SHP77 treated with DMSO at 0.1 percent for 48 hours (cell line): ENCODE data around the gene SCGB1D4.
"Not testable (repeated sequence)": the region's sequence is repeated elsewhere in the genome, so short reads cannot be mapped to it uniquely, and the experiment has no call there.

ENCODE experiments used
- DNase-seq: peaks from one replicate; lab custom pipeline; 2025; lab: John Stamatoyannopoulos, UW

SCGB1D4 gene, protein sequence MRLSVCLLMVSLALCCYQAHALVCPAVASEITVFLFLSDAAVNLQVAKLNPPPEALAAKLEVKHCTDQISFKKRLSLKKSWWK

DNA sequence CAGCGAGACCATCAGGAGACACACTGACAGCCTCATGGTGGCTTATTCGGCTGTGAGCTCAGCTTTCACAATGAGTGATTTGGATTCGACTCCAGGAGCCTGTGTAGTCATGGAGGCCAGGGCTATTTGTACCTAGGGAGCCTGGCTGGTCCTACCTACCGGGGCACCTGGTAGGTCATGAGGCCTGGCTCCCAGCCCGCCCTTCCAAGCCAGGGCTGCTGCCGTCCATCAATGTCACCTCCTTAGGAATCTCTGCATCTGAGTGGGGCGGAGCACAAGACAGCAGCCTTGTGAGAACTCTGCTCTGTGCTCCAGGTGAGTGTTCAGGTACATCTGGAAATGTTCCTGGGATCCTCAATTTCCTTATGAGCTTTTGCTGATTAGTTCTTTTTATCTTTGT lies at the start of gene SCGB1D4:
TSS of gene SCGB1D4 (minus strand) at position 101 of the 400 bp plus-strand sequence. CDS start at position 36, 65 bp downstream.
- DNase-seq = no peak

DNA sequence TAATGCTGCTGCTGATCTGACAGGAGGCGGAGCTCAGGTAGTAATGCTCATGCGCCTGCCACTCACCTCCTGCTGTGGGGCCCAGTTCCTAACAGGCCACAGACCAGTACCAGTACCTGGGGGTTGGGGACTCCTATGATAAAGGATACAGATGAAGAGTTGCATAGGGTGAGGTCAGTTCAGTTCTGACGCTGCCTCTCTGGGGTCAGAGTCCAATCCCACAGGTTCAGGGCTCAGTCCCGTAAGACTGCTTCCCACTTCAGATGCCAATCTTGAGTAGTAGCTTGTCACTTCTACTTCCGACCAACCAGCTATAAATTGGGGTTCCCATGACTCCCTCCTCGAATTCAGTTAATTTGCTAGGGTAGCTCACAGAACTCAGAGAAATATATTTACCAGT lies 47.0 kb upstream of the SCGB1D4 start:
- DNase-seq = no peak

DNA sequence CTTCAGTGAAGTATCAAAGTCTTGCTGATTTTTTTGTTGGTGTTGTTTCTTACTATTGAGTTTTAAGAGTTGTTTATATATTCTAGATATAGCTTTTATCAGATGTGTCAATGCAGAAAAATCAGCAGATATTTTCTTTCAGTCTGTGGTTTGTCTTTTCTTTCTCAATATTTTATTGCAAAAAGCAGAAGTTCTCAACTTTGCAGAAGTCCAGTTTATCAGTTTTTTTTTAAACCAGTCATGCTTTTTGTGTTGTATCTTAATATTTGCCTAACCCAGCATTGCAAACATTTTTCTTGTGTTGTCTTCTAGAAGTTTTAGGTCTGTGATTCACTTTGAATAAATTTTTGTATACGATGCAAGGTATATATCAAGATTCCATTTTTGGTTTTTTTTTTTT lies 45.3 kb upstream of the SCGB1D4 start:
- DNase-seq = no peak

DNA sequence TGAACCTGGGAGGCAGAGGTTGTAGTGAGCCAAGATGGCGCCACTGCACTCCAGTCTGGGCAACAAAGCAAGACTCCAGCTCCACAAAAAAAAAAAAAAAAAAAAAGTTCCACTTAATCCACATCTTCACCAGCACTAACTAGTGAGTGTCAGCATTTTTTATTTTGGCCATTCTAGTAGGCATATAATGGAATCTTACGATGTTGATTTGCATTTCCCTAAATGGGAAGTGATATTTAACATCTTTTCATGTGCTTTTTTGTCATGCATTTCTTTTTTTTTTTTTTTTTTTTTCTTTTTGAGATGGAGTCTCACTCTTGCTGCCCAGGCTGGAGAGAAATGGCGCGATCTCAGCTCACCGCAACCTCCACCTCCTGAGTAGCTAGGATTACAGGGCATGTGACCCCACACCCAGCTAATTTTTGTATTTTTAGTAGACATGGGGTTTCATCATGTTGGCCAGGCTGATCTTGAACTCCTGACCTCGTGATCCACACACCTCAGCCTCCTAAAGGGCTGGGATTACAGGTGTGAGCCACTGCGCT lies 44.8 kb upstream of the SCGB1D4 start:
- DNase-seq = not testable (repeated sequence)

DNA sequence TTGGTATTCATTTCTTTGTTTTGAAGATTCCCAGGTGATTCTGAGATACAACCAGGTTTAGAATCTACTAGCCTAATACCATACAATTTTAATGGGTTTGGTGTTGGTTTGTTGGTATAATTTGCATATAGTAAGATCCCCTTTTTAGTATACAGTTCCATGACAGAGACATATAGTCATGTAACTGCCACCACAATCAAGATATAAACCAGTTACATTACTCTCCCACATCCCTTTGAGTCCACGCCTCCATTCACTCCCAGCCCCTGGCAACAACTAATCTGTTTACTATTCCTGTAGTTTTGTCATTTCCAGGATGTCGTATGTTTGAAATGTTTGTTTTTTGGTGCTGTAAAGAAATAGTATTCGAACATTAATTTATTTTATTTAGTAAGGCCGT lies 42.7 kb upstream of the SCGB1D4 start:
- no peak for DNase-seq

DNA sequence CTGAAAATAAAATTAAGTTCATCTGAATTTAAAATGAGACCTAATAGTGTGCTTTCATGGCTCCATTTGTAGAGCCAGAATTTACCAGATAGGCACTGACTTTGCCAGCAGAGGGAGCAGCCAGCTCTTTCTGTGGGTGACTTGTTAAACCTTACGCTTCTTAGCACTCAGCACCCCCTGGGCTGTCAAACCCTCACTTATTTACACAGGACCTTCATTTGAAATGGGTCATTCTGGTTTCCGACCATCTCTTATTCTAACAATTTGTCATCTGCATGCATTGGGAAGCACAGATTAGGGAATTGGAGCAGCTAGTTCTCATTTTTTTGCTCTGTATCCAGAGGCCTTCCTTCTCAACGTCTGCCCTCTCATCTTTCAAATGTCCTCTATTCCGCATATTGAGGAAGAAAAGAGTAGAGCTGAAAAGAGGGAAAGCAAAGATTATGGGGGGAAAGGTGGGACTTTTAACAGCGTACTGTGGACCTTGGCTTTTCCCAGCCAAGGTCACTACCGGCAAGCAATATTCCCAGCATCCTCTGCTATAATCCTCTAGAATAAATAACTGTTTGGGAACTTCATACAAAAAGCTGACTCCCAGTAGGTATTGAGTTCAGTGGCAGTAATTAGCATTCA lies 41.5 kb upstream of the SCGB1D4 start:
- no peak for DNase-seq

DNA sequence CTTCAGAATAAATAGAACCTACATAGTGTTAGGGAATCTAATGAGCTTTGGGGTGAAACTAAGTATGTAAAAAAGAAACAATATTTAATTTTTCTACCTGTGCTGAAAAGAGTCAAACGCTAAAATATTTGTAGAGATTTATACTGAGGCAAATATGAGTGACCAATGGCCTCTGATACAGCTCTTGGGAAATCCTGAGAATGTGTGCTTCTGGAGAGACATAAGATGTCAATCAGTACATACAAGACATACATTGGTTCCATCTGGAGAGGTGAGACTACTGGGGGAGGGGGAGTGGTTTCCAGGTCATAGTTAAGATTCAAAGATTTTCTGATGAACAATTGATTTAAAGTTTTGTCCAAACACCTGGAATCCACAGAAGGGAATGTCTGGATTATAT lies 39.3 kb upstream of the SCGB1D4 start:
- no peak for DNase-seq

DNA sequence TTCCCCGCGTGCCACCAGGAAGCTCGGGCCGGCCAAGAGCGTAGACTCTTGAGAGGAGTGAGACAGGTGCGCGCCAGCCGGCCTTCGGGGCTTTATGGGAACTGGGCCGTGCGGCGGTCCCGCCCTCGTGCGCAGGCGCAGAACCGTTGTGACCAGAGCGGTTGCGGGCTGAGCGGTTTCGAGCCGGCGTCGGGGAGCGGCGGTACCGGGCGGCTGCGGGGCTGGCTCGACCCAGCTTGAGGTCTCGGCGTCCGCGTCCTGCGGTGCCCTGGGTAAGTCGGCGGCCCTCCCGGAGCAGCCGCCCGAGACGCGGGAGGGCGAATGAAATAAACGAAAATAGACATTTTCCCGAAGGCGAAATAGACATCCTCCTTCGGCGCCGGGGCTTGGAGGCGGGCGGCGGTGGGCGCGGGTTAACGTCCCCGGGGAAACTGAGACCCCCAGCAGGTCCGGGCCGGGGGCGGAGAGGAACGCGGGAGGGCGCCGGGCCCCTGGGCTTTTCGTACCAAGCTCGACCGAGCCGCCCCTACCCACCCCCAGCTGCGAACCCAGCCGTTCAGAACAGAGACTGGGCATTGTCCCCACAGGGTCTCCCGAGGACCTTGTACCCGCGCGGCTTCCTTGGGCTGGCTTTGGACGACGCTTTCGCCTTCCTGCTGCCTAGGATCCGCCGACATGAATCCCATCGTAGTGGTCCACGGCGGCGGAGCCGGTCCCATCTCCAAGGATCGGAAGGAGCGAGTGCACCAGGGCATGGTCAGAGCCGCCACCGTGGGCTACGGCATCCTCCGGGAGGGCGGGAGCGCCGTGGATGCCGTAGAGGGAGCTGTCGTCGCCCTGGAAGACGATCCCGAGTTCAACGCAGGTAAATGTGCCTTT lies 38.7 kb upstream of the SCGB1D4 start, which contains the start of gene ASRGL1:
TSS of gene ASRGL1 (plus strand) at position 146 of the 879 bp plus-strand sequence. CDS start at position 676, 530 bp downstream.
- DNase-seq = peak; percentile 70

DNA sequence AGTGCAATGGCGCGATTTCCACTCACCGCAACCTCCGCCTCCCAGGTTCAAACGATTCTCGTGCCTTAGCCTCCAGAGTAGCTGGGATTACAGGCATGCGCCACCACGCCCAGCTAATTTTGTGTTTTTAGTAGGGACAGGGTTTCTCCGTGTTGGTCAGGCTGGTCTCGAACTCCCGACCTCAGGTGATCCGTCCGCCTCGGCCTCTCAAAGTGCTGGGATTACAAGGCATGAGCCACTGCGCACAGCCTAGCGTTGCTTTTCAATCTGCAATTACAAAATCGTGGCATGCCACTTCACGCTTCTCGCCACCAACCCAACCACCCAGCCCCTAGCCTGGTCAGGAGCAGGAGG lies 38.1 kb upstream of the SCGB1D4 start:
- not testable (repeated sequence) for DNase-seq

DNA sequence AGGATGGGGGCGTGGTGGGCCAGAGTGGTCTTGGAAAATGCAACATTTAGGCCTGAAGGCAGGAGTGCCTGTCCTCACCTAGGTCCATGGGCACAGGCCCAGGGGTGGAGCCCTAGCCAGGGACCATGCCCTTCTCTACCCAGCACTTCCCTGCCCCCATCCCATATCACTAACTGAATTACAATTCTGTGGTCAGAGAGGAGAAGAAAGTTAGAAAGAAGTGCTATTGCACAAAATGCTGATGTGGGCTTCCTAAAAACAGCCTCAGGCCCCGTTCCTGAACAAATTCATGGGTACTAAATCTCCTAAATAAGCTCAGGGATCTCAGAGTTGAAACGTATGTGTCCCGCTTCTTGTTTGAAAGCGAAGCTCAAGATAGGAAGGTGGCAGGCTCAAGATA lies 34.9 kb upstream of the SCGB1D4 start:
- DNase-seq = no peak

DNA sequence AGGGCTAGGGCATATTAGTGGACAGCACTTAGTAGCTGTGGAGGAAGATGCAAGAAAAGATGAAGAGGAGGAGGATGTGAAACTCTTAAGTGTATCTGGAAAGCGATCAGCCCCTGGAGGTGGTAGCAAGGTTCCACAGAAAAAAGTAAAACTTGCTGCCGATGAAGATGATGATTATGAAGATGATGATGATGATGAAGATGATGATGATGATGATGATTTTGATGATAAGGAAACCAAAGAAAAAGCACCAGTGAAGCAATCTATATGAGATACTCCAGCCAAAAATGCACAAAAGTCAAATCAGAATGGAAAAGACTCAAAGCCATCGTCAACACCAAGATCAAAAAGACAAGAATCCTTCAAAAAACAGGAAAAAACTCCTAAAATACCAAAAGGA lies 32.4 kb upstream of the SCGB1D4 start:
- not testable (repeated sequence) for DNase-seq

DNA sequence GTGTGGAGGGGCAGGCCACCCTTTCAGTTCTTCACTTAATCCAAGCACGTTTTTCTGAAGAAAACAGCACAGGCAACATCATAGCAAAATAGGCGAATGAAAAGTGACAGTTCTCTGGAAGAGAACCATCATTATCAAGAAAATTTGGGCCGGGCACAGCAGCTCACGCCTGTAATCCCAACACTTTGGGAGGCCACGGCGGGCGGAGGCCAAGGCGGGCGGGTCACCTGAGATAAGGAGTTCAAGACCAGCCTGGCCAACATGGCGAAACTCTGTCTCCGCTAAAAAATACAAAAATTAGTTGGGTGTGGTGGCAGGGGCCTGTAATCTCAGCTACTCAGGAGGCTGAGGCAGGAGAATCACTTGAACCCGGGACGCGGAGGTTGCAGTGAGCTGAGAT lies 28.7 kb upstream of the SCGB1D4 start:
- DNase-seq = not testable (repeated sequence)

DNA sequence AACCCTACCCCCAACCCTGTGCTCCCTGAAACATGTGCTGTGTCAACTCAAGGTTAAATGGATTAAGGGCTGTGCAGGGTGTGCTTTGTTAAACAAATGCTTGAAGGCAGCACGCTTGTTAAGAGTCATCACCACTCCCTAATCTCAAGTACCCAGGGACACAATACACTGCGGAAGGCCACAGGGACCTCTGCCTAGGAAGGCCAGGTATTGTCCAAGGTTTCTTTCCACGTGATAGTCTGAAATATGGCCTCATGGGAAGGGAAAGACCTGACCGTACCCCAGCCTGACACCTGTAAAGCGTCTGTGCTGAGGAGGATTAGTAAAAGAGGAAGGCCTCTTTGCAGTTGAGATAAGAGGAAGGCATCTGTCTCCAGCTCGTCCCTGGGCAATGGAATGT lies 27.8 kb upstream of the SCGB1D4 start:
- not testable (repeated sequence) for DNase-seq

DNA sequence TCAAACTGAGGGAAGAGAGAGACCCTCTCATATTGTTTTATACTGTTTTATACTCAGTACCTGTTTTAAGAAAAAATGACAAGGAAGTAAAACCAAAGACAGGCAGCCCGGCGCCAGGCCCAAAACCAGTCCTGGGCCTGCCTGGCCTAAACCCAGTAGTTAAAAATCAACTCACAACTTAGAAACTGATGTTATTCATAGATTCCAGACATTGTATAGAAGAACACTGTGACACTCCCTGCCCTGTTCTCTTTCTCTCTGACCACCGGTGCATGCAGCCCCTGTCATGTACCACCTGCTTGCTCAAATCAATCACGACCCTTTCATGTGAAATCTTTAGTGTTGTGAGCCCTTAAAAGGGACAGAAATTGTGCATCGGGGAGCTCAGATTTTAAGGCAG lies 26.9 kb upstream of the SCGB1D4 start:
- not testable (repeated sequence) for DNase-seq

DNA sequence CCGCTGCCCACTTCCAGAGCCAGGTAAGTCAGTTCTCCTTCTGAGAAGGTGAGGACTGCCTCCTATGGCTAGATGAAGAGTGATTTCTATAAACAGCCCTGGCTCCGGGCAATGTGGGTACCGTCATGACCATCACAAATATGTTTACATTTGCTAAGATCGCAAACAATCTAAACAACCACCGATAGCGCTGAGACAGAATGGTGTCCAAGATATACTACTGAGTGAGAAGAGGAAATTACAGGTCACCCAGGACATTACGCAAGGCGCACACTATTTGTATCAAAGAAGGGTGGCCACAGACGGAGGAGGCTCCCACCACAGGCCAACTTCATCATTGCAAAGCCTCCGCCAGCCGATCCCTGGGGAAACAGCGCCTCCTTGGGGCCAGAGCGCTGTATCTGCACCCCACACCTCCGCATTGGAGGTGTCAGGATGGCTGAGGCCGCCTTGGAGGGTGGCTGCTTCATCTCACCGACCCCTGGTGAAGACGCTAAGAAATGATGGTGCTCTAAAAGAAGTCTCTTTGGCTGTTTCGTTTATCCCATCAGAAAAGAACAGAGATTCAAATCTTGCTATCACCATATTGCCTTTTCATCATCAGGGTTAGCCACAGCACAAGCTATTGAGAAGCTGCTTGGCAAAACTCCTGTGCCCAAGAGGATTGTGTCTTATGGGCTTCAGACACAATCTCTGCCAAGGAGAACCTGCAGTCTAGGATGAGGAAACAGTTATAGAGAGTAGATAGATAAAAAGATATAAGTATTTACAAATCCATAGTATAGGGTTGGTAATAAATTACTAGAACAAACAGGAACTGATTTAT lies 26.1 kb upstream of the SCGB1D4 start:
- DNase-seq = peak; percentile 44

DNA sequence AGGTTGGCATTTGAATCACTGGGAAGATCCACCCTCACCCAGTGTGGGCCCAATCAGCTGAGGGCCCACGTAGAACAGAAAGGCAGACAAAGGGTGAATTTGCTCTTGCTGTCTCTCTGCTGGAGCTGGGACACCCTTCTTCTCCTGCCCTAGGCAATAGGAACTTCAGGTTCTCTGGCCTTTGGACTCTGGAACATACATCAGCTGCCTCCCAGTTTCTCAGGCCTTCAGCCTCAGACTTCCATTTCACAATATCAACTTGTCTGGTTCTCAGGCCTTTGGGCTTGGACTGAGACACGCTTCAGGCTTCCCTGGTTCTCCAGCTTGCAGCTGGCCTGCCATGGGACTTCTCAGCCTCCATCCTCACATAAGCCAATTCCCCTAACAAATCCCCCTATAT lies 23.6 kb upstream of the SCGB1D4 start:
- DNase-seq = no peak

DNA sequence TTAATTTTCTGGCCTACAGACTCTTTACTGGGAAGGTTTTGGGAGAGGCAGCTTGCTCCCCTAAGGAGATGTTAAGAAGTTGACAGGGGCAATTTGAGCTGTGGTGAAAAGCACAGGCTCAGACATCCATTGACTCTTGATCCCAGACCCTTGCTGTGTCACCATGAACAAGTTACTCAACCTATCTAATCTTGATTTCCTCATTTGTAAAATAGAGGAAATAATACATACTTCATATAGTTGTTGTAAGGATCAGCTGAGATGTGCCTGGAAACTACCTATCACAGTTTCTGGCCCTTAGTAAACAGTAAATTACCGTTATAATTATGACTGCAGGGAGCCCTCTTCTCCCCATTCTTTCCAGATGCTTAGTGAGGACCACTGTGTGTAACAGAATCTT lies 16.6 kb upstream of the SCGB1D4 start:
- no peak for DNase-seq

DNA sequence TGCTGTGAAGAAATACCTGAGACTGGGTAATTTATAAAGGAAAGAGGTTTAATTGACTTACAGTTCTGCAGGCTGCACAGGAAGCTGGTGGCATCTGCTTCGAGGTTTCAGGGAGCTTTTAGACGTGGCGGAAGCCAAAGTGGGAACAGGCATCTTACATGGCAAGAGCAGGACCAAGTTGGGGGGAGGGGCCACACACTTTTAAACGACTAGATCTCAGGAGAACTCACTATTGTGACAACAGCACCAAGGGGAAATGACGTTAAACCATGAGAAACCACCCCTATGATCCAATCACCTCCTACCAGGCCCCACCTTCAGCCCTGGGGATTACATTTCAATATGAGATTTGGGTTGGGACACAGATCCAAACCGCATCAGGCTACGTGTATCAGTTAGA lies 11.1 kb upstream of the SCGB1D4 start:
- no peak for DNase-seq

DNA sequence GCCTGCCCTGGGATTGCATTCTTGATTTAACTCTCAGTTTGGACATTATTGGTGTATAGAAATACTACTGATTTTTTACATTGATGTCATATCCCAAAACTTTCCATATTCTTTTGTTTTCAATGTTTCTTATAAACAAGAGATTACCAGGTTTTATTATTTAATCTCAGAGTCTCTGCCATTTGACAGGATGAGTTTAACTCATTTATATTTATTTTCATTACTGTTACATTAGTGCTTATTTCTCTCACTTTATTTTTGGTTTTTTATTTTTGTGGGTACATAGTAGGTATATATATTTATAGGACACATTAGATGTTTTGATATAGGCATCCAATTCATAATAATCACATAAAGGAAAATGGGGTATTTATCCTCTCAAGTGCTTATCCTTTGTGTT lies 9.1 kb upstream of the SCGB1D4 start:
- no peak for DNase-seq

DNA sequence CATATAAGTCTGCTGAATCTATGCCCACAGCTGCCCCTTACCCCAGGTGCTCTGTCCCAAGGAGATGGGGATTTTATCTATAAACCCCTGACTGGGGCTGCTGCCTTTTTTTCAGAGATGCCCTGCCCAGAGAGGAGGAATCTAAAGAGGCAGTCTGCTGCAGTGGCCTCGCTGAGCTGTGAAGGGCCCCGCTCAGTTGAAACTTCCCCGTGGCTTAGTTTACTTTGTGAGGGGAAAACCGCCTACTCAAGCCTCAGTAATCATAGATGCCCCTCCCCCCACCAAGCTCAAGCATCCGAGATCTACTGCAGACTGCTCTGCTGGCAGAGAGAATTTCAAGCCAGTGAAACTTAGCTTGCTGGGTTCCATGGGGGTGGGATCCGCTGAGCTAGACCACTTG lies 7.4 kb upstream of the SCGB1D4 start:
- no peak for DNase-seq

DNA sequence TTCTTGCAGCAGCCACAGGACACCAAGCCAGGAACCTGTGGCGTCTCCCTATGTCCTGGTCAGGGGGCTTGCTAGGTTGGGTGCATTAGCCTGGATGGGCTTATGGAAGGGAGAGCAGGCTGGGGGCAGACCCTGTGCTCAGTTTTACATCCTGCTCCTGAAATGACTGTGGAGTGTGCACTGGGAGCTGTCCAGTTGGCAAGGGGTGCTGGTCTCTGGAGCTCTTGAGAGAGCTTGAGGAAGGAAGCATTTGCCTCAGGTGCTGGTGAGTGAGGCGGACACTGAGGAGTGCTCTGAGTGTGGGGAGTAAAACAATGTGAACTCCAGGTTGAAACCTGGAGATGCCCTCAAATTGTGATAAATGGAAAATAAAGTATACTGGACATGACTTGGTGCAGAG lies 3.4 kb downstream of the SCGB1D4 start:
- DNase-seq = no peak

DNA sequence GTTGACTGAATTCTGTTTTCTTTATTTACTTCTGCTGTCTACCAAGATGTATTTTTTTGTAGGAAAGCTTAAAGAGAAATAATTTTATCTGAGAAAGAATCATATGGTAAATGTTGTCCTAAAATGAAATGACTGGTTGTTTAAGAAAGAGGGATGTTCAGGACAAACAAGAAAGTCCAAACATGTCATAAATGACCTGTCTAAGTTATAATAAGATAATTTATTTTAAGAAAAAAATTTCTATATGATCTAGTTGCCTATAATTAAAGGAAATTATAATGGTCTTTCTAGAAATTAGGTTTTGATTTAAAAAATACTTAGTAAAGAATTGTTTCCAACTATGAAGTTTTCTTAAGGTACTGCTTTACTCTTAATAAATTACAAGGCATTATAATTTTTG lies 18.4 kb downstream of the SCGB1D4 start:
- DNase-seq = no peak
